SK-N-SH (cell line): Measurements from ENCODE around the gene OR52E5. TPM values are rescaled to one million over a fixed set of nuclear protein-coding genes. Genes with fewer than 3 reads are reported as not detected.

Source experiments
- CTCF ChIA-PET: fragments of 300-600, 350-600 bp; formaldehyde crosslinking; extraction: SDS; loops from one replicate; lab custom pipeline; 2021; lab: Yijun Ruan, JAX
- POLR2A ChIA-PET: fragments of 350-600 bp; sonication (Branson Sonifier 250); formaldehyde crosslinking; extraction: SDS; loops from one replicate; lab custom pipeline; 2020; ENCODE audit warnings: antibody characterized with exemption, inconsistent platforms; lab: Yijun Ruan, JAX
- DNase-seq: peaks from one replicate; pipeline ENCODE4 v3.0.0; 2012
- H2AFZ ChIP-seq: fragments of 200-600 bp; sonication (generic); 2 replicates; pipeline ENCODE4 v1.8.1; 2016; ENCODE audit warnings: antibody characterized with exemption, mild to moderate bottlenecking, low read depth
- H3F3A ChIP-seq: fragments of 200-600 bp; sonication (generic); replicated peaks from 2 replicates; pipeline ENCODE3; 2016; ENCODE audit warnings: antibody characterized with exemption, mild to moderate bottlenecking; ENCODE audit not compliant: insufficient read depth
- H3K27ac ChIP-seq, 2 experiments: fragments of 200-500 bp in 1 of 2; fragments of 200-600 bp in 1 of 2; sonication (Bioruptor generic) in 1 of 2; sonication (generic), shearing (Covaris generic) in 1 of 2; 2 replicates each; pipeline versions ENCODE4 v1.5.1 to v1.6.1; 2014 to 2016; ENCODE audit warnings: low read depth in 2 of 2, inconsistent platforms in 1 of 2, low read length in 1 of 2, mild to moderate bottlenecking in 1 of 2, mixed read lengths in 1 of 2
- H3K27me3 ChIP-seq: fragments of 200-600 bp; sonication (generic), shearing (Covaris generic); 2 replicates; pipeline ENCODE4 v1.6.1; 2016; ENCODE audit warnings: mixed run types; ENCODE audit not compliant: insufficient read depth
- H3K36me3 ChIP-seq, 2 experiments: fragments of 200-500 bp in 1 of 2; fragments of 200-600 bp in 1 of 2; sonication (Bioruptor generic) in 1 of 2; sonication (generic) in 1 of 2; replicated peaks in 1 of 2; 2 replicates each; pipeline versions ENCODE3 to v1.5.1; 2014 to 2016; ENCODE audit warnings: low read length in 1 of 2, mild to moderate bottlenecking in 1 of 2; ENCODE audit not compliant: insufficient read depth in 2 of 2, control insufficient read depth in 1 of 2
- H3K4me1 ChIP-seq, 2 experiments: fragments of 200-500 bp in 1 of 2; fragments of 200-600 bp in 1 of 2; sonication (Bioruptor generic) in 1 of 2; sonication (generic), shearing (Covaris generic) in 1 of 2; 2 replicates each; pipeline versions ENCODE4 v1.5.1 to v1.6.1; 2014 to 2016; ENCODE audit warnings: low read depth in 1 of 2, low read length in 1 of 2, mixed run types in 1 of 2; ENCODE audit not compliant: insufficient read depth in 2 of 2, control insufficient read depth in 1 of 2
- H3K4me2 ChIP-seq: fragments of 200-600 bp; sonication (generic), shearing (Covaris generic); 2 replicates; pipeline ENCODE4 v1.6.1; 2017; ENCODE audit warnings: mixed run types
- H3K4me3 ChIP-seq, 2 experiments: fragments of 200-500 bp in 1 of 2; fragments of 200-600 bp in 1 of 2; sonication (Bioruptor generic) in 1 of 2; sonication (generic), shearing (Covaris generic) in 1 of 2; 2 replicates each; pipeline versions ENCODE4 v1.5.1 to v1.8.1; 2014 to 2016; ENCODE audit warnings: low read depth in 2 of 2, inconsistent platforms in 1 of 2, low read length in 1 of 2, mild to moderate bottlenecking in 1 of 2, mixed read lengths in 1 of 2, moderate library complexity in 1 of 2
- H3K79me2 ChIP-seq: fragments of 200-600 bp; sonication (generic); 2 replicates; pipeline ENCODE4 v1.8.1; 2017; ENCODE audit warnings: mild to moderate bottlenecking; ENCODE audit not compliant: insufficient read depth
- H3K9ac ChIP-seq: fragments of 200-600 bp; sonication (generic); 2 replicates; pipeline ENCODE4 v1.6.1; 2017; ENCODE audit warnings: mixed run types
- H3K9me2 ChIP-seq: fragments of 200-600 bp; sonication (generic); 2 replicates; pipeline ENCODE4 v1.6.1; 2017; ENCODE audit warnings: mixed run types
- H3K9me3 ChIP-seq: fragments of 200-600 bp; sonication (generic); 2 replicates; pipeline ENCODE4 v1.6.1; 2017; ENCODE audit warnings: mixed run types, mild to moderate bottlenecking, moderate library complexity
- H4K20me1 ChIP-seq: fragments of 200-600 bp; sonication (generic); 2 replicates; pipeline ENCODE4 v1.6.1; 2017; ENCODE audit warnings: mild to moderate bottlenecking, mixed run types; ENCODE audit not compliant: insufficient read depth
- CHD2 ChIP-seq: fragments of 150-350 bp; IDR thresholded peaks from 2 replicates; pipeline ENCODE4 v1.6.1; 2018; ENCODE audit warnings: low read length; ENCODE audit not compliant: partially characterized antibody
- EP300 ChIP-seq, 2 experiments: IDR thresholded peaks; 2 replicates each; pipeline versions ENCODE4 v1.4.0 to v1.6.1; 2012; ENCODE audit warnings: borderline replicate concordance in 1 of 2, low read depth in 1 of 2, low read length in 1 of 2
- FOSL2 ChIP-seq: IDR thresholded peaks from 2 replicates; pipeline ENCODE4 v1.4.0; 2012; ENCODE audit warnings: low read depth, mild to moderate bottlenecking, moderate library complexity, borderline replicate concordance
- FOXJ3 ChIP-seq: sonication (generic); formaldehyde crosslinking; IDR thresholded peaks from 2 replicates; pipeline ENCODE4 v1.5.1; 2020; ENCODE audit warnings: mild to moderate bottlenecking, missing genetic modification reagents
- FOXM1 ChIP-seq: IDR thresholded peaks from 2 replicates; pipeline ENCODE4 v1.4.0; 2012; ENCODE audit warnings: low read depth, mild to moderate bottlenecking
- GABPA ChIP-seq: IDR thresholded peaks from 2 replicates; pipeline ENCODE4 v1.4.0; 2012; ENCODE audit warnings: low read depth, mild to moderate bottlenecking
- GATA2 ChIP-seq: sonication (generic); formaldehyde crosslinking; IDR thresholded peaks from 2 replicates; pipeline ENCODE4 v1.5.0; 2020; ENCODE audit warnings: mild to moderate bottlenecking, missing genetic modification reagents
- IRF3 ChIP-seq: fragments of 150-350 bp; IDR thresholded peaks from 2 replicates; pipeline ENCODE4 v1.6.1; 2016; ENCODE audit warnings: mild to moderate bottlenecking, low read depth, low read length
- MEF2A ChIP-seq: IDR thresholded peaks from 2 replicates; pipeline ENCODE4 v1.4.0; 2012; ENCODE audit warnings: low read depth, borderline replicate concordance
- NFIC ChIP-seq: IDR thresholded peaks from 2 replicates; pipeline ENCODE4 v1.4.0; 2012; ENCODE audit warnings: borderline replicate concordance
- NRF1 ChIP-seq: IDR thresholded peaks from 2 replicates; pipeline ENCODE4 v1.6.1; 2012; ENCODE audit warnings: low read depth, mild to moderate bottlenecking, low read length
- POLR2AphosphoS5 ChIP-seq: IDR thresholded peaks from 2 replicates; pipeline ENCODE4 v1.6.1; 2012; ENCODE audit warnings: low read depth, low read length
- RCOR1 ChIP-seq: fragments of 150-350 bp; IDR thresholded peaks from 2 replicates; pipeline ENCODE4 v1.6.1; 2017; ENCODE audit warnings: antibody characterized with exemption, low read length
- RFX5 ChIP-seq: IDR thresholded peaks from 2 replicates; pipeline ENCODE4 v1.6.1; 2012; ENCODE audit warnings: mild to moderate bottlenecking, improper control_type of control experiment, low read length
- RXRA ChIP-seq: IDR thresholded peaks from 2 replicates; pipeline ENCODE4 v1.4.0; 2012; ENCODE audit warnings: low read depth, mild to moderate bottlenecking, borderline replicate concordance
- TAF1 ChIP-seq: IDR thresholded peaks from 2 replicates; pipeline ENCODE4 v1.6.1; 2012; ENCODE audit warnings: low read depth, mild to moderate bottlenecking, low read length, moderate library complexity, borderline replicate concordance
- TCF12 ChIP-seq: IDR thresholded peaks from 2 replicates; pipeline ENCODE4 v1.4.0; 2012
- USF2 ChIP-seq: fragments of 150-350 bp; IDR thresholded peaks from 2 replicates; pipeline ENCODE4 v1.6.1; 2017; ENCODE audit warnings: antibody characterized with exemption, low read length, low read depth, borderline replicate concordance
- YY1 ChIP-seq: IDR thresholded peaks from 2 replicates; pipeline ENCODE4 v1.4.0; 2012; ENCODE audit warnings: low read depth, mild to moderate bottlenecking
- WGBS: methylation state at CpG from one replicate; pipeline ENCODE4 v1.1.6; 2017; ENCODE audit warnings: low lambda C conversion rate; 5-methylcytosine and 5-hydroxymethylcytosine counted together
- polyA plus RNA-seq, 3 experiments: library from polyadenylated mRNA; depleted of rRNA; stranded (reverse); fragments of >200 nt; gene quantifications; 2 replicates each; pipeline ENCODE4 v1.2.3, GENCODE V29; 2012
- TF ChIP-seq, protein P1 (sequence below): fragments of 200-600 bp; sonication (generic); IDR thresholded peaks from 2 replicates; pipeline ENCODE4 v1.6.1; 2017; ENCODE audit warnings: antibody characterized with exemption, mild to moderate bottlenecking, moderate library complexity

Gene OR52E5
- polyA plus RNA-seq, 1 of the 3 experiments (the other 2 are of a cell fraction) = not detected

DNA sequence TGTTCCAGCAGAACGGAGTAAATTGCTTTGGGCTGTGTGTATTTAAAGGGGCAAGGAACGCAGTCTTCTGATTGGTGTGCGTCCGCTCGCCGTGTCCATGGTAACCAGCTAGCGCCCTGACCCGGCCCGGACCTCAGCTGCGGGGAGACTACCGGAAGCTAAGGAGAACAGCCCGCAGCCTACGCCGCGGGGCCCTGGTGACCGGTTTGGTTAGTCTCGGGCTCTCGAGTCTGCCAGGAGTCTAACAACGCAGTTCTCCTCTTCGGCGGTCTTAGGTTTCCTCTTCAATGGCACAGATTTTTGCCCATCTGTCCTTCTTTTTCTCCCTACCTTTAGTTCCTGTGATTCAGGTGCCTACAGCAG is 45.6 kb downstream of the OR52E5 start:
- Histone ChIP-seq H3K4me1 (no peaks in the 10 kb centered on the region), H3K36me3 (no peaks in the 10 kb centered on the region), H3K27me3 (peaks cover 7% of the 10 kb centered on the region; the same call in 1 of the 2 replicates), H4K20me1 (no peaks in the 10 kb centered on the region), H3K9me3 (no peaks in the 10 kb centered on the region), H3K9ac (no peak overlapping the region), H3K4me3 (no peak overlapping the region), H3F3A (no peaks in the 10 kb centered on the region), H3K4me2 (no peak overlapping the region), H3K27ac (no peak overlapping the region), H3K9me2 (no peaks in the 10 kb centered on the region), H2AFZ (no peak overlapping the region), H3K79me2 (no peaks in the 10 kb centered on the region)
- CTCF ChIA-PET = interaction anchor here (1.2 kb wide), 1 partner anchor 48 kb away, joined by 3 read pairs; no protein-coding TSS in a partner anchor
- TF ChIP-seq YY1 (no peak), CHD2 (no peak), RXRA (no peak), GATA2 (CRISPR knock-in tag) (no peak), TCF12 (no peak), NRF1 (no peak), FOXM1 (no peak), NFIC (no peak), GABPA (no peak), RFX5 (no peak), RCOR1 (no peak), MEF2A (no peak), POLR2AphosphoS5 (no peak), FOSL2 (no peak), TAF1 (no peak), EP300 (IDR thresholded peaks at IDR 0.05; ENCODE audit: borderline replicate concordance in 1 of 2, low read depth in 1 of 2, low read length in 1 of 2) (no peak), USF2 (no peak), IRF3 (no peak), FOXJ3 (no peak)
- TF ChIP-seq, protein P1, sequence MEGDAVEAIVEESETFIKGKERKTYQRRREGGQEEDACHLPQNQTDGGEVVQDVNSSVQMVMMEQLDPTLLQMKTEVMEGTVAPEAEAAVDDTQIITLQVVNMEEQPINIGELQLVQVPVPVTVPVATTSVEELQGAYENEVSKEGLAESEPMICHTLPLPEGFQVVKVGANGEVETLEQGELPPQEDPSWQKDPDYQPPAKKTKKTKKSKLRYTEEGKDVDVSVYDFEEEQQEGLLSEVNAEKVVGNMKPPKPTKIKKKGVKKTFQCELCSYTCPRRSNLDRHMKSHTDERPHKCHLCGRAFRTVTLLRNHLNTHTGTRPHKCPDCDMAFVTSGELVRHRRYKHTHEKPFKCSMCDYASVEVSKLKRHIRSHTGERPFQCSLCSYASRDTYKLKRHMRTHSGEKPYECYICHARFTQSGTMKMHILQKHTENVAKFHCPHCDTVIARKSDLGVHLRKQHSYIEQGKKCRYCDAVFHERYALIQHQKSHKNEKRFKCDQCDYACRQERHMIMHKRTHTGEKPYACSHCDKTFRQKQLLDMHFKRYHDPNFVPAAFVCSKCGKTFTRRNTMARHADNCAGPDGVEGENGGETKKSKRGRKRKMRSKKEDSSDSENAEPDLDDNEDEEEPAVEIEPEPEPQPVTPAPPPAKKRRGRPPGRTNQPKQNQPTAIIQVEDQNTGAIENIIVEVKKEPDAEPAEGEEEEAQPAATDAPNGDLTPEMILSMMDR = no peak
- POLR2A ChIA-PET = no interaction called here
- WGBS = 18% methylated on average over 10 of the region's 21 CpGs
- DNase-seq = no peak
